ENCODE measurements around the gene SLC30A1. TPM values are rescaled to one million over a fixed set of nuclear protein-coding genes. Genes with fewer than 3 reads are reported as not detected.

SLC30A1 gene
- total and polyA plus RNA-seq, 2 of the 13 experiments (the other 11 are each of a cell fraction or from before 2014, with no cell fraction given) = 5.9 to 24.4 TPM

DNA sequence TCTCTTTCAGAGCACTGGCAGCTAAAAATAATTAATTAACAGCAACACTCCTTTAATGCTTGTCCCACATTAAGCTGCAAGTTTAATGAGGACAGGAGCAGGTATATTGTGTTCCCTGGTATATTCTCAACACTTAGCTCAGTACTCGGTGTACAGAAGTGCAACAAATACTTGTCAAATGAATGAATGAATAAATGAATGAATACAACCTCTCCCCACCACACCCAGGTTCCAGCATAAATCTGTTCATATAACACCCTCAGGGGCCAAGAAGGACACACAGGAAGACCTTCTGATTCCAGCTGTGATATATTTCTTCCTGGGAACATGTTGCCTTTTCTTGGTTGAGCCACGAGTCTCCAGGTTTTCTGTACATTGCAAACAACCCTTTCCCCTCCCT lies 48.9 kb downstream of the SLC30A1 start (continued):
- TF ChIP-seq, protein P1, sequence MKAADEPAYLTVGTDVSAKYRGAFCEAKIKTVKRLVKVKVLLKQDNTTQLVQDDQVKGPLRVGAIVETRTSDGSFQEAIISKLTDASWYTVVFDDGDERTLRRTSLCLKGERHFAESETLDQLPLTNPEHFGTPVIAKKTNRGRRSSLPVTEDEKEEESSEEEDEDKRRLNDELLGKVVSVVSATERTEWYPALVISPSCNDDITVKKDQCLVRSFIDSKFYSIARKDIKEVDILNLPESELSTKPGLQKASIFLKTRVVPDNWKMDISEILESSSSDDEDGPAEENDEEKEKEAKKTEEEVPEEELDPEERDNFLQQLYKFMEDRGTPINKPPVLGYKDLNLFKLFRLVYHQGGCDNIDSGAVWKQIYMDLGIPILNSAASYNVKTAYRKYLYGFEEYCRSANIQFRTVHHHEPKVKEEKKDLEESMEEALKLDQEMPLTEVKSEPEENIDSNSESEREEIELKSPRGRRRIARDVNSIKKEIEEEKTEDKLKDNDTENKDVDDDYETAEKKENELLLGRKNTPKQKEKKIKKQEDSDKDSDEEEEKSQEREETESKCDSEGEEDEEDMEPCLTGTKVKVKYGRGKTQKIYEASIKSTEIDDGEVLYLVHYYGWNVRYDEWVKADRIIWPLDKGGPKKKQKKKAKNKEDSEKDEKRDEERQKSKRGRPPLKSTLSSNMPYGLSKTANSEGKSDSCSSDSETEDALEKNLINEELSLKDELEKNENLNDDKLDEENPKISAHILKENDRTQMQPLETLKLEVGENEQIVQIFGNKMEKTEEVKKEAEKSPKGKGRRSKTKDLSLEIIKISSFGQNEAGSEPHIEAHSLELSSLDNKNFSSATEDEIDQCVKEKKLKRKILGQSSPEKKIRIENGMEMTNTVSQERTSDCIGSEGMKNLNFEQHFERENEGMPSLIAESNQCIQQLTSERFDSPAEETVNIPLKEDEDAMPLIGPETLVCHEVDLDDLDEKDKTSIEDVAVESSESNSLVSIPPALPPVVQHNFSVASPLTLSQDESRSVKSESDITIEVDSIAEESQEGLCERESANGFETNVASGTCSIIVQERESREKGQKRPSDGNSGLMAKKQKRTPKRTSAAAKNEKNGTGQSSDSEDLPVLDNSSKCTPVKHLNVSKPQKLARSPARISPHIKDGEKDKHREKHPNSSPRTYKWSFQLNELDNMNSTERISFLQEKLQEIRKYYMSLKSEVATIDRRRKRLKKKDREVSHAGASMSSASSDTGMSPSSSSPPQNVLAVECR (CRISPR knock-in tag; IDR thresholded peaks at IDR 0.05; ENCODE audit: borderline replicate concordance) = no peak
- TF ChIP-seq, protein P2, sequence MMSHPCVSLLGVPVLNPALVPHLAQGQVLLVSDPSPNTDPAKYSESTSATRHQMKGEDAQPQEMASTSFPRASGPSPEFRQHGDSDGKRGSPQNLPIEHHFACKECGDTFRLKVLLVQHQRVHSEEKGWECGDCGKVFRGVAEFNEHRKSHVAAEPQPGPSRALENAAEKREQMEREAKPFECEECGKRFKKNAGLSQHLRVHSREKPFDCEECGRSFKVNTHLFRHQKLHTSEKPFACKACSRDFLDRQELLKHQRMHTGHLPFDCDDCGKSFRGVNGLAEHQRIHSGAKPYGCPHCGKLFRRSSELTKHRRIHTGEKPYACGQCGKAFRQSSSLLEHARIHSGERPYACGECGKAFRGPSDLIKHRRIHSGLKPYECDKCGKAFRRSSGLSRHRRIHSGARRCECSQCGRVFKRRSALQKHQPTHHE (CRISPR knock-in tag; IDR thresholded peaks at IDR 0.05; ENCODE audit: borderline replicate concordance) = no peak
- TF ChIP-seq KAT8 (CRISPR knock-in tag; IDR thresholded peaks at IDR 0.05) = no peak
- TF ChIP-seq LCORL (IDR thresholded peaks at IDR 0.05) = no peak
- no peak for TF ChIP-seq LCORL (CRISPR knock-in tag; IDR thresholded peaks at IDR 0.05)

DNA sequence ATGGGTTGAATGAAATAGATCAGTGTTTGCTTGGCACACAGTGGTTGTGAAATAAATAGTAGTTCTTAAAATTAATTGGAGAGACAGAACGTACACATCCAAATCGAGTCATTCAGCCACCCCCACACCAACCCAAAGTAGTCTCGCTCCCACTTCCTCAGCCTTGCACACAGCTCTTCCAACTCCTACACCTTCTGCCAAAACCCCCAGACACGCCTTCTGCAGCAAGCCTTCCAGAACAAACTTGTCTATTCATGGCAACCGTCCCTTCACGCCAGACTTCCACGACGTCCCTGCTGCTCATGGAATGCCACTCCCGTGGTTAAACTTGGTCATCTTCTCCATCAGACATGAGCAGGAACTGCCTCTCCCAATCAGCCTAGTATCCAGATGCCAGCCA lies 49.5 kb downstream of the SLC30A1 start:
- no peak overlapping the region for H3K4me2 ChIP-seq (ENCODE audit: low read depth, low read length)
- WGBS (ENCODE audit: low lambda C conversion rate) = 46% methylated on average over 9 of the region's 9 CpGs
- in situ Hi-C loops (cut with HindIII; ENCODE audit: extremely low pct_ligation_motif_present, low pct_unique_long_range_greater_than_20kb) = no loop called here
- H3K27me3 ChIP-seq (ENCODE audit: control insufficient read depth in 1 of 2, insufficient read depth in 2 of 2, low read length in 2 of 2) = peaks cover 4 to 18% of the 10 kb centered on the region in 2 experiments; a peak in 2 of 5 replicates
- TF ChIP-seq NR2F1 (CRISPR knock-in tag; IDR thresholded peaks at IDR 0.05) (no peak), FOSL2 (CRISPR knock-in tag; IDR thresholded peaks at IDR 0.05) (no peak), PHB2 (IDR thresholded peaks at IDR 0.05; ENCODE audit: partially characterized antibody) (no peak)
- BruUV-seq (replicated peaks) = no TSS peak
- ChIA-PET POLR2A (no interaction called here), CTCF (ENCODE audit: low intra/inter-chr PET ratio, low total read pairs) (no interaction called here)
- H3K4me1 ChIP-seq (ENCODE audit: insufficient read depth, low read length) = peaks cover 16% of the 10 kb centered on the region
- no peak overlapping the region for H3K9ac ChIP-seq (ENCODE audit: insufficient read depth, low read depth, low read length)
- ATAC-seq (no peak), DNase-seq (ENCODE audit: low spot score) (no peak), FAIRE-seq (no peak)
- no peaks in the 10 kb centered on the region for H4K20me1 ChIP-seq (ENCODE audit: insufficient read depth, low read length)
- H3K27ac ChIP-seq (ENCODE audit: extremely low read length, insufficient read depth, low read length) = no peak overlapping the region
- H3K4me3 ChIP-seq (replicated peaks in 1 of 3; ENCODE audit: insufficient read depth in 1 of 3, low read depth in 2 of 3, low read length in 3 of 3) = no peak overlapping the region
- H3K79me2 ChIP-seq (ENCODE audit: insufficient read depth, low read length) = no peaks in the 10 kb centered on the region
- no peaks in the 10 kb centered on the region for H3K9me3 ChIP-seq (ENCODE audit: low read length)
- no peak overlapping the region for H2AFZ ChIP-seq (ENCODE audit: low read length)
- intact Hi-C loops (cut with micrococcal nuclease; ENCODE audit: unreplicated experiment) = no loop called here
- H3K36me3 ChIP-seq (replicated peaks in 1 of 2; ENCODE audit: control insufficient read depth in 1 of 2, insufficient read depth in 2 of 2, low read length in 2 of 2) = no peaks in the 10 kb centered on the region

Measured in HepG2 (cell line).